Measurements from ENCODE around the gene SRBD1. TPM values are rescaled to one million over a fixed set of nuclear protein-coding genes. Genes with fewer than 3 reads are reported as not detected.

The SRBD1 gene
- total RNA-seq, 1 experiment from 2014 or later, result 20.6 TPM

GRCh38 chr2:45394216-45394615 lies 216.9 kb downstream of the SRBD1 start:
- 0 out of 4 replicates have a peak, but pooled peaks cover 0 to 3% of the 10 kb centered on the region in 2 experiments for H3K36me3 ChIP-seq (ENCODE audit: control insufficient read depth in 1 of 2, insufficient read depth in 2 of 2, low read length in 2 of 2)
- no peaks in the 10 kb centered on the region for H3K27me3 ChIP-seq (ENCODE audit: insufficient read depth, low read length)
- POLR2A ChIA-PET, result no interaction called here
- CTCF ChIA-PET, result no interaction called here
- H3K9me2 ChIP-seq (ENCODE audit: insufficient read depth), result no peaks in the 10 kb centered on the region
- RAD21 ChIA-PET (ENCODE audit: low non-redundant PET in 1 of 2, low total read pairs in 2 of 2, uncharacterized antibody in 2 of 2, unreplicated experiment in 2 of 2), result no interaction called here
- no peak for DNase-seq (ENCODE audit: low read depth, low spot score)
- no peaks in the 10 kb centered on the region for H3K9me3 ChIP-seq (ENCODE audit: control insufficient read depth in 1 of 2, insufficient read depth in 1 of 2, low read depth in 1 of 2, low read length in 2 of 2)
- intact Hi-C loops (cut with micrococcal nuclease), result no loop called here
- no peaks in the 10 kb centered on the region for H4K20me1 ChIP-seq (ENCODE audit: insufficient read depth)
- H3K27ac ChIP-seq (ENCODE audit: low read depth, low read length), result no peak overlapping the region
- no TSS peak for BruUV-seq (replicated peaks)
- no peak overlapping the region for H3K9ac ChIP-seq (ENCODE audit: low read length)
- no peak overlapping the region for H2AFZ ChIP-seq (ENCODE audit: low read depth, low read length, poor library complexity, severe bottlenecking)
- TF ChIP-seq EZH2phosphoT487 (IDR thresholded peaks at IDR 0.05; ENCODE audit: borderline replicate concordance) (no peak), CEBPB (IDR thresholded peaks at IDR 0.05; ENCODE audit: low read depth) (no peak), CTCF (IDR thresholded peaks at IDR 0.05 in 2 of 3, conservative IDR thresholded peaks at IDR 0.05 in 1 of 3; ENCODE audit: borderline replicate concordance in 1 of 3, insufficient read depth in 1 of 3, low read depth in 2 of 3, low read length in 2 of 3) (no peak), ZFX (IDR thresholded peaks at IDR 0.05) (no peak), YY1 (IDR thresholded peaks at IDR 0.05; ENCODE audit: extremely low read depth, insufficient replicate concordance, low read depth, low read length) (no peak), CBX3 (IDR thresholded peaks at IDR 0.05; ENCODE audit: low read depth) (no peak), SP1 (IDR thresholded peaks at IDR 0.05; ENCODE audit: low read depth) (no peak), TCF7L2 (IDR thresholded peaks at IDR 0.05; ENCODE audit: borderline replicate concordance, extremely low read depth, insufficient read depth, insufficient read length) (no peak), SRF (IDR thresholded peaks at IDR 0.05; ENCODE audit: low read depth) (no peak), EZH2 (IDR thresholded peaks at IDR 0.05) (no peak), ZBTB33 (IDR thresholded peaks at IDR 0.05; ENCODE audit: extremely low read depth, insufficient replicate concordance, low read length) (no peak), JUND (IDR thresholded peaks at IDR 0.05) (no peak), ELF1 (IDR thresholded peaks at IDR 0.05; ENCODE audit: borderline replicate concordance, low read depth) (no peak), RAD21 (IDR thresholded peaks at IDR 0.05; ENCODE audit: low read depth) (no peak), POLR2A (IDR thresholded peaks at IDR 0.05; ENCODE audit: borderline replicate concordance, extremely low read depth, insufficient read depth, insufficient read length) (no peak)
- TF ChIP-seq, protein P1, sequence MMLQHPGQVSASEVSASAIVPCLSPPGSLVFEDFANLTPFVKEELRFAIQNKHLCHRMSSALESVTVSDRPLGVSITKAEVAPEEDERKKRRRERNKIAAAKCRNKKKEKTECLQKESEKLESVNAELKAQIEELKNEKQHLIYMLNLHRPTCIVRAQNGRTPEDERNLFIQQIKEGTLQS (IDR thresholded peaks at IDR 0.05), result no peak
- TF ChIP-seq, protein P2, sequence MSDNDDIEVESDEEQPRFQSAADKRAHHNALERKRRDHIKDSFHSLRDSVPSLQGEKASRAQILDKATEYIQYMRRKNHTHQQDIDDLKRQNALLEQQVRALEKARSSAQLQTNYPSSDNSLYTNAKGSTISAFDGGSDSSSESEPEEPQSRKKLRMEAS (IDR thresholded peaks at IDR 0.05), result no peak
- H3K4me3 ChIP-seq (replicated peaks in 1 of 2; ENCODE audit: low read depth in 1 of 2, low read length in 2 of 2), result no peak overlapping the region
- ATAC-seq, result no peak
- H3K4me2 ChIP-seq (ENCODE audit: low read length), result no peak overlapping the region
- no peaks in the 10 kb centered on the region for H3K79me2 ChIP-seq (ENCODE audit: insufficient read depth, low read length)
- no peaks in the 10 kb centered on the region for H3K4me1 ChIP-seq (ENCODE audit: control insufficient read depth in 1 of 2, insufficient read depth in 2 of 2, low read length in 2 of 2)

All from HCT116 (cell line).